ENCODE data around the gene FOXK2.

The FOXK2 gene

GRCh38 chr17:82592767-82593589 is 73.4 kb downstream of the FOXK2 start:
- DNase-seq = peak; percentile 81

GRCh38 chr17:82593590-82594087 is 74.1 kb downstream of the FOXK2 start:
- DNase-seq = no peak

- DNase-seq = no peak
These were observed 75.0 kb downstream of the FOXK2 start for GRCh38 chr17:82594571-82594970.

- no peak for DNase-seq
These were observed 76.4 kb downstream of the FOXK2 start for GRCh38 chr17:82595893-82596292.

GRCh38 chr17:82596296-82596695 is 76.8 kb downstream of the FOXK2 start:
- DNase-seq = no peak

- DNase-seq = no peak
These were observed 77.5 kb downstream of the FOXK2 start for GRCh38 chr17:82596837-82597672.

- no peak for DNase-seq
These were observed 79.0 kb downstream of the FOXK2 start for GRCh38 chr17:82598256-82599119.

GRCh38 chr17:82599674-82600661 is 80.4 kb downstream of the FOXK2 start:
- DNase-seq = no peak

- no peak for DNase-seq
These were observed 81.4 kb downstream of the FOXK2 start for GRCh38 chr17:82600731-82601446.

- DNase-seq = no peak
These were observed 82.0 kb downstream of the FOXK2 start for GRCh38 chr17:82601447-82602000.

GRCh38 chr17:82602487-82602886 is 83.0 kb downstream of the FOXK2 start:
- no peak for DNase-seq

GRCh38 chr17:82602986-82603710 is 83.6 kb downstream of the FOXK2 start:
- no peak for DNase-seq

- peak; percentile 69 for DNase-seq
These were observed 84.5 kb downstream of the FOXK2 start for GRCh38 chr17:82603981-82604448.

GRCh38 chr17:82604532-82604931 is 85.0 kb downstream of the FOXK2 start:
- DNase-seq = no peak

GRCh38 chr17:82605939-82606600 is 86.5 kb downstream of the FOXK2 start:
- DNase-seq = no peak

GRCh38 chr17:82608816-82609215 is 89.3 kb downstream of the FOXK2 start:
- no peak for DNase-seq

GRCh38 chr17:82609655-82610054 is 90.1 kb downstream of the FOXK2 start:
- DNase-seq = no peak

GRCh38 chr17:82611140-82612058 is 91.9 kb downstream of the FOXK2 start:
- peak; percentile 56 for DNase-seq
